Tibial artery (tissue), 4 donors: ENCODE measurements around the gene SF3A1.

Experiments used
- DNase-seq, 2 donors: peaks; one replicate each; pipeline ENCODE4 v3.0.0-alpha.2; 2019
- H3K27ac ChIP-seq, 2 donors: fragments of 200-600 bp; sonication (generic) in 1 of 2; 1 replicate in 1 of 2; 2 replicates in 1 of 2; pipeline ENCODE4 v1.5.1; 2018 to 2019; ENCODE audit warnings: mild to moderate bottlenecking in 1 of 2
- H3K27me3 ChIP-seq, 2 donors: fragments of 200-600 bp; sonication (generic) in 1 of 2; one replicate each; pipeline versions ENCODE4 v1.5.1 to v1.6.0; 2016 to 2019
- H3K36me3 ChIP-seq, 3 donors: fragments of 200-600 bp; sonication (generic) in 2 of 3; one replicate each; pipeline ENCODE4 v1.5.1; 2016 to 2019; ENCODE audit warnings: mild to moderate bottlenecking in 2 of 3
- H3K4me1 ChIP-seq, 4 donors: fragments of 200-600 bp; sonication (generic) in 2 of 4; 1 replicate in 3 of 4; 2 replicates in 1 of 4; pipeline ENCODE4 v1.5.1; 2016 to 2019
- H3K4me3 ChIP-seq, 2 donors: fragments of 200-600 bp; sonication (generic) in 1 of 2; 1 replicate in 1 of 2; 2 replicates in 1 of 2; pipeline ENCODE4 v1.5.1; 2018 to 2019; ENCODE audit warnings: mild to moderate bottlenecking in 2 of 2
- H3K9me3 ChIP-seq, 3 donors: fragments of 200-600 bp; sonication (generic) in 1 of 3; one replicate each; pipeline ENCODE4 v1.5.1; 2016 to 2019
- CTCF ChIP-seq, 2 experiments: fragments of 200-600 bp in 1 of 2; fragments of 450-650 bp in 1 of 2; IDR thresholded peaks; one replicate each; pipeline ENCODE4 v1.5.1; 2017 to 2019; ENCODE audit warnings: antibody characterized with exemption in 2 of 2, mild to moderate bottlenecking in 1 of 2, moderate library complexity in 1 of 2
- intact Hi-C: fragments of 100-400 bp; cut with DNase I; formaldehyde crosslinking; loops from one replicate; pipeline ENCODE4 v1.15.0; 2023; ENCODE audit warnings: low total_unique reads

The SF3A1 gene

GRCh38 chr22:30290342-30291057, 66.2 kb downstream of the SF3A1 start:
- no peak for TF ChIP-seq CTCF (IDR thresholded peaks at IDR 0.05)
- Histone ChIP-seq H3K4me1 (peaks cover 17 to 53% (median 31%) of the 10 kb centered on the region in 4 donors), H3K9me3 (no peaks in the 10 kb centered on the region), H3K27ac (peak overlapping the region; percentile 89 to 99), H3K36me3 (peaks cover 27 to 57% (median 55%) of the 10 kb centered on the region in 3 donors), H3K4me3 (peak overlapping the region; percentile 76 to 99), H3K27me3 (no peaks in the 10 kb centered on the region)
- intact Hi-C loops, result no loop called here
- DNase-seq, result peak in 1 of 2 donors; percentile 57

DNA sequence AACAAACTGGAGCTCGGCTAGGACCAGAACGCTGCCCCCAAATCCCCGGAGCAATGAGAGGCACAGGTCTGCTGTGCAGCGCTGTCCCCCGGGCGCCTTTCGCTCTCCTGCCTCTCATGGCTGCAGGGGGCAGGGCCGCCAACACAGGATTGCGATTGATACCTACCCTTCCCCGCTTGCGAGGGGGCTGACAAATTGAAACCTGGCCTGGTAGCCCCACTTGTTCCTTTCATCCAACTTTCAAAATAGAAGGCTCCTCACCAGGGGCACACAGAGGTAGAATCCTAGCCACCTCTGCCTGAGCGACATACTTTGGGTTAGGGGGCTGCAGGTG, 66.7 kb downstream of the SF3A1 start:
- DNase-seq, result peak in 1 of 2 donors; percentile 80
- Histone ChIP-seq H3K27me3 (no peaks in the 10 kb centered on the region), H3K27ac (peak overlapping the region; percentile 89 to 99), H3K4me1 (peaks cover 17 to 52% (median 31%) of the 10 kb centered on the region in 4 donors), H3K4me3 (peak overlapping the region; percentile 76 to 99), H3K9me3 (no peaks in the 10 kb centered on the region), H3K36me3 (peaks cover 27 to 57% (median 55%) of the 10 kb centered on the region in 3 donors)
- peak in 1 of 2 experiments; percentile 16 for TF ChIP-seq CTCF (IDR thresholded peaks at IDR 0.05)
- intact Hi-C loops, result loop anchor here (2.0 kb wide), 2 partner anchors 37 to 67 kb away; partner anchors contain the start of genes CCDC157, SF3A1 and TBC1D10A

DNA sequence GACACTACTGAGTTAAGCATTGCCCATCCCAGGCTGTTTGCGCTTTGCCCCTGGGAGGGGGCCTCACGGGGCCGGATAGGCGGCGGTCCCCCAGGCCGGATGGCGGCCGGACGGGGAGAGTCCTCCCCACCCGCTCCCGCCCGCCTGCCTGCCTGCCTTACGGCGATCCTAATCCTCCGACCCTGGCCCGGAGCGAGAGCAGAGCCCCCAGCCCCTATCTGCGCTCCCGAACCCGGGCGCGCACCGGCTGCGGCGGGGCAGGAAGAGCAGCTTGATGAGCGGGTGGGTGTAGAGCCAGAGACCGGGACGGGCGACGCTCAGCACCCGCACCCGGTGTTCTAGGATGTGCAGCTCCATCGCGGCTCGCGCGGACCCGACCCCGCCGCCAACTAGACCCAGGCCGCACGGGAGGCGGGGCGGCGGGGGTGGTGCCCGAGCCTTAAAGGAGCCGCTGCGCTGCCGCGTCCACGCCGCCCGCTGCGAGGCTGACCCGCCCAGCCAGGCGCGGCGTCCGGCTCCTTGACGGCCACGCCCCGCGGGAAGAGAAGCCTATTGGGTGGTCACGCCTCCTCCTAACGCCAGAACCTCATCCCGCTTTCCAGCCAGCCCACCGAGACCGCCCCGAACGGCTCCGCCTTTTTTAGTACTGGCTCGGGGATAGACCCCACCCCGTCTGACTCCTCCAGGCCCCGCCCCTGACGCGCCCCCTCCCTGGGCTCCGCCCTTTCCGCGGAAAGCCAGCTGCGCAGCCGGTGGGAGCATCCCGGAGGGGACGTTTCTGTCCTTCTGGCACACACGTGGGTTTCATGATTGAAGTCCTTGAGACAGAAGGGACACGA, 67.3 kb downstream of the SF3A1 start, which contains the start of gene CASTOR1:
Gene CASTOR1 (minus strand): TSS at position 365 of the 839 bp plus-strand sequence. CDS start 8 bp downstream, at position 357.
- H3K4me3 ChIP-seq, result peak within 1 kb of the TSS; percentile 76 to 99
- H3K4me1 ChIP-seq, result peaks cover 17 to 52% (median 31%) of the 10 kb centered on the region in 4 donors
- H3K9me3 ChIP-seq, result no peaks in the 10 kb centered on the region
- H3K27me3 ChIP-seq, result no peaks in the 10 kb centered on the region
- intact Hi-C loops, result loop anchor here (2.0 kb wide), 2 partner anchors 37 to 67 kb away; partner anchors contain the start of genes CCDC157, SF3A1 and TBC1D10A
- H3K27ac ChIP-seq, result peak within 1 kb of the TSS; percentile 89 to 99
- peak in 1 of 2 experiments; percentile 11 for TF ChIP-seq CTCF (IDR thresholded peaks at IDR 0.05)
- peaks cover 27 to 55% (median 53%) of the 10 kb centered on the region in 3 donors for H3K36me3 ChIP-seq
- DNase-seq, result peak; percentile 99 to 100

DNA sequence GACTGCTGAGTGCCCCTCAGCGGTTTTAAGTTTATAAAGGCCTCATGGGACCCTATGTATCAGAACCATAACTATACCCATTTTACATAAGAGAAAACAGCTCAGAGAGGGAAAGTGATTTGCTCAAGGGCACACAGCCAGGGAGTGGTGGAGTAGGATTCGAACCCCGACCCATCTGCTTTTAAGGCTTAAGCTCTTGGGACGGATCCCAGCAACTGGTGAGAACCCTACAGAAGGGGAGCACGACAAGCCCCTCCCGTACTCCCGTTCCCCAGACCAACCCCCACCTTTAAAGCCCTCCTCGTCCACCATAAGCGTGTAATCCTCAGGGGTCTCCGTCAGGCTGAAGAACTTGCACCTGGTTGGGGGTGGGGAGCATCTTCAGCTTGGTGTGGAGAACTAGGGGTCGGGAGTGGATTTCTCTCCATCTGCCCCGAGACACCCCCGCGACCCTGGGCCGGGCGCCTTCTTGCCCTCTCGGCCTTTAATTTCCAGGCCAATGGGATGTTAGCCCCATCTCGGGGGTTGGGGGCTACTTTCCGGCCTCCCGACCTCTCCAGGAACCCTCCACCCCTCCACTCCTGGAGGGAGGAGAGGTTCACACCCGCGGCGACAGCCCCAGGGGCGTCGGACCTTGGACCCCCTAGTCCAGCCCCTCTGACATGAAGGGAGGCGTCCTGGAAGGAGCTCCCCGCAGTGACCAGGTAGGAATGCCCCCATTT, 68.1 kb downstream of the SF3A1 start:
- H3K27me3 ChIP-seq, result no peaks in the 10 kb centered on the region
- no peak for TF ChIP-seq CTCF (IDR thresholded peaks at IDR 0.05)
- H3K9me3 ChIP-seq, result no peaks in the 10 kb centered on the region
- DNase-seq, result no peak
- peak overlapping the region; percentile 89 to 99 for H3K27ac ChIP-seq
- intact Hi-C loops, result loop anchor here (2.0 kb wide), 2 partner anchors 38 to 68 kb away; partner anchors contain the start of genes CCDC157, SF3A1 and TBC1D10A
- H3K4me3 ChIP-seq, result peak overlapping the region; percentile 76 to 99
- peaks cover 24 to 55% (median 53%) of the 10 kb centered on the region in 3 donors for H3K36me3 ChIP-seq
- H3K4me1 ChIP-seq, result peaks cover 17 to 52% (median 31%) of the 10 kb centered on the region in 4 donors
